ENCODE results near the gene MEIS1.

DNA sequence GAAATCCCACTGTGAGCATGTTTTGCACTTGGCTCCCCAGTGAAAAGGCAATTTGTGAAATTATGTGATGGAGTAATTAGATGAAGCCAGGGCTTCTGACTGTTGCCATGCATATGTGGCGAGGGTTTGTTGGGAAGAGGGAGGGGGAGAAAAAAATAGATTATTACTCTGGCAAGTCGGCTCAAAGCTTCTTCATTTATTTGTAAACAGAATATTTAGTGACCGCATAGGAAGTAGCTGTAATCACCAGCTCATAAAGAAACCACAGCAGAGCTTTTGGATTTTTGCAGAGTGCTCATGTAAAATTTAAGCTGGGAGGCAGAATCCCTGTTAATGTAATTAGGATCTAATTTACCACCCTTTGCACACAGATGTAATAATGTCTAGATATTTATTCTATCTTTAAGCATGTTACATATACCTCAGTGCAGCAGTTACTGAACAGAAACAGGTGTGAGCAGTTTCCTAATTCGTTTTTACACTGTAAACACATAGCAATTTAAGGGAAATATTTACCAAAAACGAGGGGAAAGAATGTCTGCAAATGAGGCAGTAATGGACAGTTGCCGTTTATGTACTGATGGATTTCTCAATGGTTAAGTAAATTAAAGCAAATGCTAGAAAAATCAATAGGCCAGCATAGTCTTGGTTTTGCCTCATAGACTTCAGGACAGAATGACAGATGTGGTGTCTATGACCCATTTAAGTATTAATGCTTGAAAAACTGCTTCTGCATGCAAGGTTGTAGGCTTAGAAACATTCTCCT lies 87.9 kb downstream of the MEIS1 start:
- TF ChIP-seq, protein P1, sequence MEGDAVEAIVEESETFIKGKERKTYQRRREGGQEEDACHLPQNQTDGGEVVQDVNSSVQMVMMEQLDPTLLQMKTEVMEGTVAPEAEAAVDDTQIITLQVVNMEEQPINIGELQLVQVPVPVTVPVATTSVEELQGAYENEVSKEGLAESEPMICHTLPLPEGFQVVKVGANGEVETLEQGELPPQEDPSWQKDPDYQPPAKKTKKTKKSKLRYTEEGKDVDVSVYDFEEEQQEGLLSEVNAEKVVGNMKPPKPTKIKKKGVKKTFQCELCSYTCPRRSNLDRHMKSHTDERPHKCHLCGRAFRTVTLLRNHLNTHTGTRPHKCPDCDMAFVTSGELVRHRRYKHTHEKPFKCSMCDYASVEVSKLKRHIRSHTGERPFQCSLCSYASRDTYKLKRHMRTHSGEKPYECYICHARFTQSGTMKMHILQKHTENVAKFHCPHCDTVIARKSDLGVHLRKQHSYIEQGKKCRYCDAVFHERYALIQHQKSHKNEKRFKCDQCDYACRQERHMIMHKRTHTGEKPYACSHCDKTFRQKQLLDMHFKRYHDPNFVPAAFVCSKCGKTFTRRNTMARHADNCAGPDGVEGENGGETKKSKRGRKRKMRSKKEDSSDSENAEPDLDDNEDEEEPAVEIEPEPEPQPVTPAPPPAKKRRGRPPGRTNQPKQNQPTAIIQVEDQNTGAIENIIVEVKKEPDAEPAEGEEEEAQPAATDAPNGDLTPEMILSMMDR (conservative IDR thresholded peaks at IDR 0.05 in 1 of 2, IDR thresholded peaks at IDR 0.05 in 1 of 2; ENCODE audit: low read depth in 1 of 2, low read length in 2 of 2): no peak
- no peak for TF ChIP-seq EZH2 (IDR thresholded peaks at IDR 0.05; ENCODE audit: low read length, missing control alignments)
